Ecto neural progenitor cell (in vitro differentiated cells): Measurements from ENCODE around the gene KLHL36.
"Not testable (repeated sequence)": the region's sequence is repeated elsewhere in the genome, so short reads cannot be mapped to it uniquely, and the experiment has no call there.

ENCODE experiments used
- DNase-seq: peaks from one replicate; pipeline ENCODE4 v3.0.0-alpha.2; 2018; ENCODE audit warnings: low spot score

KLHL36 gene

DNA sequence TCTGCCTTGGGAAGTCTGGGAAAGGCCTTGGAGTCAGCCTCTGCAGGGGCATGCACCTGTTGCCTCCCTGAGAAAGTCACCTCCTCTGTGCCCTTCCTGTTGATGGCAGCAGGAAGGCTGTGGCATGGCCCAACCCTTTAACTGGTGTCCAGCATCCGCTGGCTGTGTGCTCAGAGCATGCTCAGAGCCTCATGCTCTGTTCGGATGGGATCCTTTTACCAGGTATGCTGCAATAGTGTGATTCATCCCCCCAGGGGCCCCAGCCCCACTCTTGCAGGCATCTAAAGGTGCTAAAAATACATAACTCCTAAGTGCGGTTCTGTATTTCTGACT is 24.9 kb downstream of the KLHL36 start:
- no peak for DNase-seq

DNA sequence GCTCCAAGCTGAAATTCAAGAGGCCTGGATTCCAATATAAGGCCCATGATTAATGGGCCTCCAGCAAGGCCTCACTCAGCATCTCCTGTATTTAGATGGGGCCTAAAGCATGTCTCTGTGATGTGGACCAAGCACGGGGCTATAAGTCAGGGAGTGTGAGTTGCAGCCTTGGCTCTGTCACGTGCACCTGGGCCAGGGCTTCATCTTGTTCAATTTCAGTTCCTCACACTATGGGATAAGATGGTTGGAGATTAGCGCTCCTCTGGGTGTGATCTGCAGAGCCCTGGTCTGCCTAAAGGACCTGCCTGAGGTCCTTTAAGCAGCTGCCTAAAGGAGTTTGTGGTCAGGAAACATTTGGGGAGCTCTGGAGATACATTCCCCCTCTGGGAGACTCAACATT is 25.2 kb downstream of the KLHL36 start:
- no peak for DNase-seq

- DNase-seq: no peak
These were observed 27.1 kb downstream of the KLHL36 start for GRCh38 chr16:84675423-84675822.

GRCh38 chr16:84675884-84676283 is 27.6 kb downstream of the KLHL36 start:
- DNase-seq: no peak

- no peak for DNase-seq
These were observed 28.9 kb downstream of the KLHL36 start for GRCh38 chr16:84677017-84677803.

- DNase-seq: no peak
These were observed 29.5 kb downstream of the KLHL36 start for GRCh38 chr16:84677849-84678248.

DNA sequence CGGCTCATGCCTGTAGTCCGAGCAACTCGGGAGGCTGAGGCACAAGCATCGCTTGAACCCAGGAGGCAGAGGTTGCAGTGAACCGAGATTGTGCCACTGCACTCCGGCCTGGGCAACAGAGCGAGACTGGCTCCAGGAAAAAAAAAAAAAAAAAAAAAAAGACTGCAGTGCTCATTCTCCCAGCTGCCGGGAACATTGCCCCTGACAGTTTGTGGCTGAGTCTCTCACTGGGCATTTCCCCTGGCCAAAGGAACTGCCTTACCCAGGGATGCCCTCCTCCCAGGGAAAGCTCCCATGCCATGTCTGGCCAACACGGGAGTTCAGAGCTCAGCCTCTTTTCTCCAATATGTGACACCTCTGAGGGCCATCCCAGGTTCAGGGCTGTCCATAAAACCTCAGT is 30.2 kb downstream of the KLHL36 start:
- DNase-seq: no peak

- DNase-seq: no peak
These were observed 32.0 kb downstream of the KLHL36 start for GRCh38 chr16:84680165-84680842.

DNA sequence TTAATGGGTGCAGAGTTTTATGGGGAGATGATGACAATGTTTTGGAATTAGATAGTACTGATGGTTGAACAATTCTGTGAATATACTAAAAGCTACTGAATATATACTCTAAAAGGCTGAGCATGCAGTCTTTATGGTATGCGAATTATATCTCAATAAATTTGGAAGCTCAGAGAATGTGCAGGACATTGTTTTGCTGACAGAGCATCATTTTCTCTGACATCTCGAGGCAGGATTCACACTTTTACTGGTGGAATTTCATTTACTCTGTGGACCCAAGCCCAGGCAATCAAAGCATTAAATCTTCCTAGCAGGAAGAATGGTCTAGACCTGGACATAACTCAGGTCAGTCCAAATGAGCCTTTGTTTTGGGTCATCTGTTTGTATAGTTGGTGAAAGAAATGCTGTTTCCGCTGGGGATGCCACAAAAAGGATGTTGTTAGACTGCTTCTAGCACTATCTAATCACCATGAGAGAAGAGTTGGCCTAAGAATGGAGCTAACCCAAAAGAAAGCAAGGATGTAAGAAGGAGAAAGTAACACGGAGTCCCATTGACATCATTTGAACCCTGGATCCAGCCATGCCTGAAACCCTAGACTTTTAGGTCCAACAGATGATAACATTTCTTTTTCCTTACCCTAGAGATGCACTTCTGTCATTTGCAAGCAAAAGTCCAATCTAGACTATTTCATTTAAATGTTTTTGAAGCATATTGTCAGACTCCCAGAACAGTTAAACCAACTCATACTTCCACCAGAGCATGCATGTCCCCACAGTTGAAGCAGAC is 32.7 kb downstream of the KLHL36 start:
- DNase-seq: no peak

- DNase-seq: no peak
These were observed 35.6 kb downstream of the KLHL36 start for GRCh38 chr16:84683691-84684591.

GRCh38 chr16:84684592-84684965 is 36.3 kb downstream of the KLHL36 start:
- no peak for DNase-seq

DNA sequence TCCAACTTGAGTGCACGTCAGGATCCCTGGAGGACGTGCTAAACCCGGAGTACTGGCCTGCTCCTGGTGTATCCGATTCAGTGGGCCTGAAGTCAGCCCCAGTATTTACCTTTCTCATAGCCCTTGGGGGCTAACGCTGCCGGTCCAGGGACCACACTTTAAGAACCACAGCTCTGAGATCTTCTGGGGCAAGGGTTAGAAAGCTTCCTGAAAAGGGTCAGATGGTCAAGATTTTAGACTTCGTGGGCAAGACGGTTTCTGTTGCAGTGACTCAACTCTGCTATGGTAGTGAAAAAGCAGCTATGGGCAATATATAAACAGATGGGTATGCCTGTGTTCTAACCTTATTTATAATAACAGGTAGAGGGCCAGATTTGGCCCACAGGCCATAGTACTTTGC is 36.9 kb downstream of the KLHL36 start:
- no peak for DNase-seq

DNA sequence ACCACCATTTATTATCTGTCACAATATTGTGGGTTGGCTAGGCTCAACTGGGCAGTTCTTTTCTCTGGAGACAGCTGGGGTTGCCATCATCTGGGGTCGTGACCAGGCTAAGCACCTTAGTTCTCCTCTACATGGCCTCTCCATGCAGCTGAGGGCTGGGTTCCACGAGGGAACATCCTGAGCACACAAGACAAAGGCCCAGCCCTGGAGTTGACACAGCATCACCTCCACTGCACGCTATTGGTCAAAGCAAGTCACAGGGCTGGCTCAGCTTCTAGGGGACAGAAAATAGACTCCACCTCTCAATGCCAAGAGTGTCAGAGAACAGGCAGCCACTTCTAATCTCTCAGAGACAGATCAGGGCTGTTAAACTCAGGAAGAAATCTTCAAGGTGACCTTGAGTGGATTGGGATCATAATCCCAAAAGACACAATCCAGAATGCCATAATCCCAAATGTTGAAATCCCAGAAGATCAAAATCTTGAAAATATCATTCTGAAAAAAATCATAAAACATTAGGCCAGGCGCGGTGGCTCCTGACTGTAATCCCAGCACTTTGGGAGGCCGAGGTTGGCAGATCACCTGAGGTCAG is 38.5 kb downstream of the KLHL36 start:
- DNase-seq: no peak

- no peak for DNase-seq
These were observed 39.4 kb downstream of the KLHL36 start for GRCh38 chr16:84687715-84688114.

DNA sequence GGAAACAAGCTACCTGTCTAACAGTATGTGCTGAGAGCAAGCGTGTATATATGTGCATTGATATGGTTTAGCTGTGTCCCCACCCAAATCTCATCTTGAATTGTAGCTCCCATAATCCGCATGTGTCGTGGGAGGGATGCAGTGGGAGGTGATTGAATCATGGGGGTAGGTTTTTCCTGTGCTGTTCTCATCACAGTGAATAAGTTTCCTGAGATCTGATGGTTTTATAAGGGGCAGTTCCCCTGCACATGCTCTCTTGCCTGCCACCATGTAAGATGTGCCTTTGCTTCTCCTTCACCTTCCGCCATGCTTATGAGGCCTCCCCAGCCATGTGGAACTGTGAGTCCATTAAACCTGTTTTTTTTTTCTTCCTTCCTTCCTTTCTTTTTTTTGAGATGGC is 39.9 kb downstream of the KLHL36 start:
- DNase-seq: not testable (repeated sequence)

DNA sequence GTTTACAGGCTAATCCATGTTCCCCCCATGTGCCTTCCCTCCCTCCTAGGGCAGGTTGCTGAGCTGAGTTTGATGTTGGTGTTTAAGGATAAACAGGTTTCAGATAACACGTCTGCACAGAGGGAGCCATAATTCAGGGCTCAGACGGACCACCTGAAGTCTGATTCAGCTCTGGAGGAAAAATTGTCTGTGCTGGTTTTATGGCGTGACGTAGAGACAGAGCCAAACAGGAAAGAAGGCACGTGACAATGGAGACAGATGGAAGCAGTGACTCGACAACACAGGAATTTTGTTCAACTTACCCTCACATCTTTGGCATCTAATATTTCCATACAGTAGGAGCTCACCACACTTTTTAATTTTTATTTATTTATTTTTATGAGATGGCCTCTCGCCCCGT is 40.8 kb downstream of the KLHL36 start:
- DNase-seq: no peak

DNA sequence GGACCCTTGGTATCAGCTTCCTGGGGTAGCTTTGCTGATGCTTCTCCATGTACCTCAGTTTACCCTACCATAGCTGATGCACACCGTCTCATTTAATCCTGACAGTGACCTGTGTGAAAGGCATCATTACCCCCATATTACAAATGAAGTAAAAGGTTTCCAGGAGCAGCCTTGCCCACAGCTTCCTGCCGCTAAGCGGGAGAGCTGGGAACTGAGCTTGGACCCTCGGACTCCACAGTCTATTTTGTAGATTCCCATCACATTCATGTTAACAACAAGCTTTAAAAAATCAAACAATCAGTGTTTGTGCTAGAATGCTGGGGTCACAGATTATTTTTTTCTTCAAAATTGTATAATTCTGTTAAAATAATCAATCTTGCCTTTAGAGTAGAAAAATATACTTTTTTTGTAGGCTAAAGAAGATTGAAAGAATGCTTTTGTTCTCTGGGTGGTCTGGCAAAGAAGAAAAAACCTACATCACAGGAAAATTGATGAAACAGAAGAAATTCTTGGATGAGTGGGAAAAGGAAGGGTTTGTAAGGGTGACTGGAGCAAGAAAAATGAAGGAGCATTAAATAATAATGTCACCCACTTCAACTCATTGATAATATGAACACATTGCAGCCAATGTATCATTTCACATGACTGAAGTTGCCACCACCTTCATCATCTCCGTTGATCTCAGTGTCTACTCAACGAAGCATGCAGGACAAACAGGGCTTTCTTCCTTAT is 41.9 kb downstream of the KLHL36 start:
- DNase-seq: no peak

GRCh38 chr16:84692451-84693214 is 44.3 kb downstream of the KLHL36 start:
- no peak for DNase-seq

GRCh38 chr16:84693869-84694268 is 45.6 kb downstream of the KLHL36 start:
- DNase-seq: not testable (repeated sequence)

GRCh38 chr16:84694980-84695379 is 46.7 kb downstream of the KLHL36 start:
- DNase-seq: no peak
